ENCODE measurements around the gene FAM83B. TPM values are rescaled to one million over a fixed set of nuclear protein-coding genes. Genes with fewer than 3 reads are reported as not detected.

The FAM83B gene
- total RNA-seq, 1 experiment from 2014 or later: 0.10 TPM

DNA sequence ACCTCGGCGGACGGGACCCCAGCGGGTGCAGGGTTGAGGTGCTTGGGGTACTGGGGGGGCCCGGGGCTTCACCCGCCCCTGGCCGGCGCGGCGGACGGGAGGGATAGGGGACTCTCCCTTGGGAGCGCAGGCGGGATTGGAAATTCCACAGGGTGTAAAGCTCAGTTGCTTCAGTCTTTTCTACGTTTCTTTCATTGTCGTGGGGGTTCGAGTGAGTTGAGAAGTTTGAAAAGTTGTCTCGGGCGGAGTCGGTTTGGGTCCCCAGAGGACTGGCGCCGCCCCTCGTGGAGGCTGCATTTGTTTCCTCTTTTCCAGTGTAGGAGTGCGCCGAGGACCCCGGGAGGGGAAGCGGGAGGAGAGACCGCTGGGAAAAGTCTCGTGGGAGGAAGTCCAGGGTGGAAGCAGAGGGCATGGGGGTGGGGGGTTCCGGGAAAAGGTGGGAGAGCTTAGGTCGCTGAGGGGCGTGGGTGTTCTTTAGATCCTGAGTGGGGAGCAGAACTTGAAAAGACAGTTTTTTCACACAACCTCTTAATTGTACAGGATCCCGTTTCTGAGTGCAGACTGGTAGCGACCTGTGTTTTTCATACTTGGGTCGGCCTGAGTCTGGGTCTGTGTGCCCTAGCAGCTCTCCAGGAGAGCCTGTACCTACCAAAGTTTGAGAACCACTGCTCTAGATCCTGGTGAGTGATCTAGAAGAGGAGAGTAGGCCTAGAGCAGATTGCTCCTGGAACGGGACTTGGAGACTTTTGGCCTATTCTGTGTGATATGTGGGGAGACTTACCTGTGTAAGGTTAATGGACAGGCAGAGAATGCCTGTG lies 495 bp downstream of the FAM83B start:
- H3K4me3 ChIP-seq: peak overlapping the region; percentile 47
- DNase-seq: peak; percentile 7 to 13
- no peaks in the 10 kb centered on the region for H3K27me3 ChIP-seq
- H3K27ac ChIP-seq: no peak overlapping the region
- no peaks in the 10 kb centered on the region for H3K4me1 ChIP-seq
- H3K9me3 ChIP-seq (replicated peaks): no peaks in the 10 kb centered on the region
- no peaks in the 10 kb centered on the region for H3K36me3 ChIP-seq

DNA sequence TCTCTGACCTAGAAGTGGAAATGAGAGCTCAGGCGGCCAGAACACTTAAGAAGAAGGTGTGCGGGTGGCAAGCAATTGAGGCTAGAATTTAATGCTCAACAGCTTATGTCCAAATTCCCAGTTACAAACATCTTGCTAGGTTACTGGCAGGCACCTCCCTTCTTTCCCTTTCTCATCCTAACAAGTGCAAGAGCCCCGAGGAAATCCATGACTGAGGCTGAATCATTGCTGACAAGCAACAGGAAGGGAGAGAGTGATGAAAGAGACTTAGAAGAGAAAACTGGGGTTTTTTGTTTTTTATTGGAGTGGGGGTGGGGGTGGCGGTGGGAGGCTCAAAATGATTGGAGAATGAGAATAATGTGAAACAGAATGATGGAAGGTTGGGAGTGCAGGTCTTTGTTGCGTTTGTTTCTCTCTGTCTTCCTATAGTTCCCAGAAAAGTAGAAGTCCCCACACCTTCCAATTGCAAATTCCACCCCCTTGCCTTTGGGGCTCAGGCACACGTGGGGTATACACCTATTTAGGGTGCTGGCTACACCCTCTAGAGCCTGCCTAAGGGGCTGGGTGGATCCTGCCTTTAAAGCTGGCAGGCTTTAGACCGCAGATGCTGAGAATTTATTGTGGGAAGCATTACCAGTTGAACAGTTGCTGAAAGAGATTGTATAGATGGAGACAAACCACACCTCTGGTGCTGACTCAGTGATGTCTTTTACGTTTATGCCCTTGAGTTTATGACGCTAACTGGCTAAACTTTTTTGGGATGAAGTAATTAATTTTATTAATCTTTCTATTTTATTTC lies 1.4 kb downstream of the FAM83B start:
- no peaks in the 10 kb centered on the region for H3K27me3 ChIP-seq
- no peaks in the 10 kb centered on the region for H3K9me3 ChIP-seq (replicated peaks)
- H3K27ac ChIP-seq: no peak overlapping the region
- no peak for DNase-seq
- no peaks in the 10 kb centered on the region for H3K4me1 ChIP-seq
- H3K36me3 ChIP-seq: no peaks in the 10 kb centered on the region
- H3K4me3 ChIP-seq: no peak overlapping the region

GRCh38 chr6:54850114-54850513 lies 3.5 kb downstream of the FAM83B start:
- no peak overlapping the region for H3K27ac ChIP-seq
- H3K9me3 ChIP-seq (replicated peaks): no peaks in the 10 kb centered on the region

DNA sequence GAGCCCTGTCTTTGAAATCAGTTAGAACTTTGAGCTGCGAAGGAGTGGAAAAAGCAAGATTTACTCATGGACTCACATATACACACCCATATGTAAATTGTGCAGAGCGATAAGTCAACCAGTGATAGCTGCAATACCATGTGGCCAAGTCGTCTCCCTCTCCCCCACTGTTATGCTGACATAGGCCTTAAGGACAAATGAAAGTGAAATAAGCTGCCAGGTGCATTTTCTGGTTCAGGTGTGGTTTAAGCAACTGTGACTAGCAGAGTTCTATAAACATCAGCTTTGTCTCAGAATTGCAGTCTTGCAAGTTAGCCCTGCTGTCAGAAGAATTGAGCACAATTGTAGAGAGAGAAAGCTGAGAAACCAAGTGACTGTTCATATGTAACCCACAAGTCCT lies 9.6 kb downstream of the FAM83B start:
- no peak for DNase-seq
- no peaks in the 10 kb centered on the region for H3K36me3 ChIP-seq
- H3K27ac ChIP-seq: no peak overlapping the region
- no peaks in the 10 kb centered on the region for H3K9me3 ChIP-seq (replicated peaks)
- no peaks in the 10 kb centered on the region for H3K27me3 ChIP-seq
- H3K4me1 ChIP-seq: no peaks in the 10 kb centered on the region
- no peak overlapping the region for H3K4me3 ChIP-seq

More at GRCh38 chr6:54850114-54850513, 3.5 kb downstream of the FAM83B start:
- Histone ChIP-seq H3K4me1 (no peaks in the 10 kb centered on the region), H3K36me3 (no peaks in the 10 kb centered on the region), H3K4me3 (no peak overlapping the region), H3K27me3 (no peaks in the 10 kb centered on the region)
- no peak for DNase-seq

GRCh38 chr6:54860132-54860531 lies 13.6 kb downstream of the FAM83B start:
- Histone ChIP-seq H3K27ac (no peak overlapping the region), H3K4me1 (no peaks in the 10 kb centered on the region), H3K4me3 (no peak overlapping the region), H3K36me3 (no peaks in the 10 kb centered on the region), H3K9me3 (replicated peaks) (no peaks in the 10 kb centered on the region), H3K27me3 (no peaks in the 10 kb centered on the region)
- DNase-seq: no peak

DNA sequence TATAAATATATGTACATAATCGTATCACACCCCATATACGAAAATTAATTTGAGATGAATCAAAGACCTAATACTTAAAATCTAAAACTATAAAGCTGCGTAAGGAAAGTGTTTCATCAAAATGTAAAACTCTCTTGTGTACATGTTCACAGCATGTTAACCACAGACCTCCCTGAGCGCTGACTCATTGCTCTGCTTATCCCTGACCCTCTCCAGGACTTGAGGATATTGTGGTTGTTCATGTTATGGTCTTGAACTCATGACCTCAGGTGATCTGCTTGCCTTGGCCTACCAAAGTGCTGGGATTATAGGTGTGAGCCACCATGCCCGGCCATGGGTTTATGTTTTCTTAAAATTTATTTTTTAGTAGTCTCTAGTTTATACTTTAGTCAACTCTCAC lies 14.2 kb downstream of the FAM83B start:
- Histone ChIP-seq H3K4me1 (no peaks in the 10 kb centered on the region), H3K9me3 (replicated peaks) (no peaks in the 10 kb centered on the region), H3K4me3 (no peak overlapping the region), H3K36me3 (no peaks in the 10 kb centered on the region), H3K27ac (no peak overlapping the region), H3K27me3 (no peaks in the 10 kb centered on the region)
- DNase-seq: peak in 1 of 2 experiments; percentile 7

GRCh38 chr6:54861905-54862616 lies 15.5 kb downstream of the FAM83B start:
- DNase-seq: no peak
- H3K9me3 ChIP-seq (replicated peaks): no peaks in the 10 kb centered on the region
- no peaks in the 10 kb centered on the region for H3K4me1 ChIP-seq
- H3K27ac ChIP-seq: no peak overlapping the region
- no peaks in the 10 kb centered on the region for H3K27me3 ChIP-seq
- no peak overlapping the region for H3K4me3 ChIP-seq
- no peaks in the 10 kb centered on the region for H3K36me3 ChIP-seq

GRCh38 chr6:54864272-54864671 lies 17.7 kb downstream of the FAM83B start:
- Histone ChIP-seq H3K4me3 (no peak overlapping the region), H3K9me3 (replicated peaks) (no peaks in the 10 kb centered on the region), H3K4me1 (no peaks in the 10 kb centered on the region), H3K27ac (no peak overlapping the region), H3K36me3 (no peaks in the 10 kb centered on the region), H3K27me3 (no peaks in the 10 kb centered on the region)
- no peak for DNase-seq

DNA sequence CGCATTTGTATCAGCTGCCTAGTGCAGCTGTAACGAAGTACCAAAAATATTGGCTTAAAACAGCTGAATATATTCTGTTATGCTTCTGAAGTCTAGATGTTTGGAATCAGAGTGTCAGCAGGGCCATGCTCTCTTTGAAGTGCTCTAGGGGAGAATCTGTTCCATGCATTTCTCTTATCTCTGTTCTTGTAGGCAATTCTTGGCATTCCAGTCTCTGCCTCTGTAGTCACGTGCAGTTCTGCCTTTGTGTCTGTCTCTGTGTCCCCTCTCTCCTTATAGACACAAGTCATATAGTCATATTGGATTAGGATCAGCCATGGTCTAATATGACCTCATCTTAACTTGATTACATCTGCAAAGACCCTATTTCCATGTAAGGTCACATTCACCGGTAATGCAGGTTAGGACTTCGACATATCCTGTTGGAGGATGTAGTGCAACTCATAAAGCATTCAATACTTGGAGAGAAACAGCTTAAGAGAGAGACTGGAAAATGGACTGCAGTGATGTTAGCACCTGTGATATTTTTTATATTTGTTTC lies 18.6 kb downstream of the FAM83B start:
- Histone ChIP-seq H3K4me1 (no peaks in the 10 kb centered on the region), H3K9me3 (replicated peaks) (no peaks in the 10 kb centered on the region), H3K4me3 (no peak overlapping the region), H3K27me3 (no peaks in the 10 kb centered on the region), H3K36me3 (no peaks in the 10 kb centered on the region), H3K27ac (no peak overlapping the region)
- DNase-seq: no peak

DNA sequence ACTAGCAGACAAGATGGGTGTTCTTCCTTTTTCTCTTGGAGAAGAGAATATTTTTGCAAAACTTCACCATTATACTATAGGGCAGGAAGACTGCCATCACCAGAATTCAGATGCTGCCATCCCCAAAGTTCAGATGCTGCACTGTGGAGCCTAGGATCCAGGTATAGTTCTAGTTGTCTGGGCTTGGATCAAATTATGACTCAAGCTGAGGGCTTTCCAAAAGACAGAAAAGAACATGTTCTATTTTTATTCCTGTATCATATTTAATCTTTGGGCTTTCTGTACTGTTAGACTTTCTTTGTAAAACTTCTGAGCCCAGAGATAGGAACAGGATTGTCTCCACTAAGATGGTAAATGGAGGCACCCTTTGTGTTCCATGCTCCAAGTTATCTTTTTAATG lies 22.0 kb downstream of the FAM83B start:
- H3K4me1 ChIP-seq: no peaks in the 10 kb centered on the region; the same call in 1 of the 2 replicates
- H3K9me3 ChIP-seq (replicated peaks): no peaks in the 10 kb centered on the region
- no peak overlapping the region for H3K27ac ChIP-seq
- no peaks in the 10 kb centered on the region for H3K27me3 ChIP-seq
- no peaks in the 10 kb centered on the region for H3K36me3 ChIP-seq
- no peak for DNase-seq
- H3K4me3 ChIP-seq: no peak overlapping the region

DNA sequence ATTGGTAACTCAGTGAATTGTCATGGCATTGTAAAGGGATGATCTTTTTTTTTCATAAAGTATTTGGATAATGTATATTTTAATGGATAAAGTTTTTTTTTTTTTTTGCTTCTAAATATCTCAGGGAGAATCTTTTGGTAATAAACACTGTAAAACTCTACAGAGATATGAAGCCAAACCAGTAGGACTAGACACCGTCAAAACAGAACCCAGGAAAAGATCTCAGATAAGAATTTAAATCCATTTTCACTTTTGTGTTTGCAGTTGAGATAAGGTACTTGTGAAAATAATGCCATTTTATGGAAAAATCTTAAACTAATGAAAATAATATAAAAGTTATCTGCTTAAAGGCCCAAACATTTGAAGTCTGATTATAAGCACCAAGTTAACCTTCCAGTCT lies 27.0 kb downstream of the FAM83B start:
- H3K27ac ChIP-seq: no peak overlapping the region
- H3K9me3 ChIP-seq (replicated peaks): no peaks in the 10 kb centered on the region
- H3K4me3 ChIP-seq: no peak overlapping the region
- no peaks in the 10 kb centered on the region for H3K36me3 ChIP-seq
- no peaks in the 10 kb centered on the region; the same call in 1 of the 2 replicates for H3K4me1 ChIP-seq
- H3K27me3 ChIP-seq: no peaks in the 10 kb centered on the region
- DNase-seq: no peak

DNA sequence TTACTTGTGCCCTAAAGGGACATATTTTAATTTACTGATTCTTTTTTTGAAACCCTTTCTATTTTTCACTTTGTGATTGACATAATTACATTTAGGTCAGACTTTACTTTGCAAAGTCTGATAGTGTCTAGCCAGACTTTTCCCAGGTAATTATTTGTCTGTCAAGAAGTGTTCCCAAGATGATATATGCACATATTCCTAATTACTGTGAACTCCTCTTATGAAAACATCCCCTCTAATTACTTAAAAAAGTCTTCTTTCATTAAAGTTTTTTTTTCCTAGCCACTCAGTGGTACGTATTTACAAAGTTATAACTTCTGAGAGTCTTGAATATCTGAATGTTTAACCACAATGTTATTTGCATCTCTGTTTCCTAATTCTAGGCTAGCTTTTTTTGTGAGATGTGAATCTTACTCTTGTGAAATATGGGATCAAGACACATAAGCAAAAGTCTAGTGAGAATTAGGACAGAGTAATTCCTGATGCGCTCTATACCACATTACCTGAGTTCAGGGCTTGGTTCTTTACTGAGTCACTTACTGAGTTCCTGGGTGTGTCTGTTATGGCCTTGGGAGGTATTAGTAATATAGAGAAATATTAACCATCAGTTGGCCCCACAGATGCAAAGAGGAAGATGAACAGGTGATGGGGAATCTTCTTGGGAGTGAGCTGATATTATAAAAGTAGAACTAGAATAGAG lies 27.9 kb downstream of the FAM83B start:
- H3K9me3 ChIP-seq (replicated peaks): no peaks in the 10 kb centered on the region
- H3K36me3 ChIP-seq: no peaks in the 10 kb centered on the region
- no peak for DNase-seq
- no peaks in the 10 kb centered on the region; the same call in 1 of the 2 replicates for H3K4me1 ChIP-seq
- H3K27me3 ChIP-seq: no peaks in the 10 kb centered on the region
- H3K4me3 ChIP-seq: no peak overlapping the region
- no peak overlapping the region for H3K27ac ChIP-seq

DNA sequence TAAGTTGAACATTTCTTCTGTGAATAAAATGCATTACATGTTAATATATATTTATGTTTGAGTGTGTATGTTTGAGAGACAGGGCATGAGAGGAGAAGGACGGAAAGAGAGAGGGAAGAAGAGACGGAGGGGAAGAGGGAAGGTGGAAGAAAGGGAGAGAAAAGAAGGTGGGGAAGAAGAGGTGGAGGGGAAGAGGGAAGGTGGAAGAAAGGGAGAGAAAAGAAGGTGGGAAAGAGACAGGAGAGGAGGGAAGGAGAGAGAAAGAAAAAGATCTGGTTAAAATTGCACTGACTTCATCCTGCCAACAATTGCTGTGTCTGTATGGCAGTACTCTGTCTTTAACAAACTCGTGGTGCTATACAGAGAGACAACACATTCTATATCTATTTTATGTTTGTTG lies 29.0 kb downstream of the FAM83B start:
- no peak for DNase-seq
- Histone ChIP-seq H3K36me3 (no peaks in the 10 kb centered on the region), H3K4me1 (no peaks in the 10 kb centered on the region; the same call in 1 of the 2 replicates), H3K27me3 (no peaks in the 10 kb centered on the region), H3K9me3 (replicated peaks) (no peaks in the 10 kb centered on the region), H3K4me3 (no peak overlapping the region), H3K27ac (no peak overlapping the region)

DNA sequence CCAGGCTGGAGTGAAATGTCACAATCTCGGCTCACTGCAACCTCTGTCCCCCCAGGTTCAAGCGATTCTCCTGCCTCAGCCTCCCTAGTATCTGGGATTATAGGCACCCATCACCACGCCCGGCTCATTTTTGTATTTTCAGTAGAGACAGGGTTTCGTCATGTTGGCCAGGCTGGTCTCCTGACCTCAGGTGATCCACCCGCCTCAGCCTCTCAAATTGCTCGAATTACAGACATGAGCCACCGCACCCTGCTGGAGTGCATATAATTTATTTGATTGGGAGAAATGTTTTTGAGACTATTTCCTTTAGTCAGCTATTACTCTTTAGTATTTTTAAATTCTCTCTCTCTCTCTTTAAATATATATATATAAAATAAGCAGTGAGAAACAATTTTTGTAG lies 29.8 kb downstream of the FAM83B start:
- Histone ChIP-seq H3K4me1 (no peaks in the 10 kb centered on the region; the same call in 1 of the 2 replicates), H3K9me3 (replicated peaks) (no peaks in the 10 kb centered on the region), H3K27me3 (no peaks in the 10 kb centered on the region), H3K27ac (no peak overlapping the region), H3K36me3 (no peaks in the 10 kb centered on the region), H3K4me3 (no peak overlapping the region)
- no peak for DNase-seq

Data from SJCRH30 (cell line).